ENCODE results near the gene GLYAT. TPM values are rescaled to one million over a fixed set of nuclear protein-coding genes. Genes with fewer than 3 reads are reported as not detected.

The GLYAT gene
- total RNA-seq, 1 donor: not detected

- DNase-seq (ENCODE audit: insufficient read length, low spot score, missing footprints): no peak
- TF ChIP-seq CTCF (IDR thresholded peaks at IDR 0.05; ENCODE audit: extremely low read depth, low read depth, low read length): no peak
- Histone ChIP-seq H3K36me3 (ENCODE audit: insufficient read depth, low read length) (no peaks in the 10 kb centered on the region), H3K4me1 (ENCODE audit: insufficient read depth, low read length) (no peaks in the 10 kb centered on the region), H3K9me3 (ENCODE audit: low read depth, low read length) (no peaks in the 10 kb centered on the region), H4K20me1 (ENCODE audit: insufficient read depth, low read length) (no peaks in the 10 kb centered on the region), H3K27ac (ENCODE audit: low read depth, low read length) (no peak overlapping the region), H3K27me3 (ENCODE audit: insufficient read depth, low read length) (no peaks in the 10 kb centered on the region), H2AFZ (ENCODE audit: low read length) (no peak overlapping the region), H3K4me3 (ENCODE audit: insufficient read depth, low read length) (no peak overlapping the region), H3K4me2 (ENCODE audit: insufficient read depth, low read length) (no peak overlapping the region), H3K79me2 (ENCODE audit: insufficient read depth, low read length) (no peaks in the 10 kb centered on the region)
These were observed 55.1 kb downstream of the GLYAT start for GRCh38 chr11:58676563-58677135.

- Histone ChIP-seq H4K20me1 (ENCODE audit: insufficient read depth, low read length) (no peaks in the 10 kb centered on the region), H3K4me3 (ENCODE audit: insufficient read depth, low read length) (no peak overlapping the region), H3K9me3 (ENCODE audit: low read depth, low read length) (no peaks in the 10 kb centered on the region), H3K4me2 (ENCODE audit: insufficient read depth, low read length) (no peak overlapping the region), H3K4me1 (ENCODE audit: insufficient read depth, low read length) (no peaks in the 10 kb centered on the region), H2AFZ (ENCODE audit: low read length) (no peak overlapping the region), H3K27ac (ENCODE audit: low read depth, low read length) (no peak overlapping the region), H3K27me3 (ENCODE audit: insufficient read depth, low read length) (no peaks in the 10 kb centered on the region), H3K36me3 (ENCODE audit: insufficient read depth, low read length) (no peaks in the 10 kb centered on the region), H3K79me2 (ENCODE audit: insufficient read depth, low read length) (no peaks in the 10 kb centered on the region)
- peak; percentile 99 for TF ChIP-seq CTCF (IDR thresholded peaks at IDR 0.05; ENCODE audit: extremely low read depth, low read depth, low read length)
- peak; percentile 88 for DNase-seq (ENCODE audit: insufficient read length, low spot score, missing footprints)
These were observed 56.2 kb downstream of the GLYAT start for GRCh38 chr11:58675334-58676155.

GRCh38 chr11:58674609-58675008, 57.1 kb downstream of the GLYAT start:
- peak overlapping the region; percentile 30 for H3K4me2 ChIP-seq (ENCODE audit: insufficient read depth, low read length)
- no peak for TF ChIP-seq CTCF (IDR thresholded peaks at IDR 0.05; ENCODE audit: extremely low read depth, low read depth, low read length)
- H3K4me3 ChIP-seq (ENCODE audit: insufficient read depth, low read length): no peak overlapping the region
- H3K36me3 ChIP-seq (ENCODE audit: insufficient read depth, low read length): no peaks in the 10 kb centered on the region
- no peaks in the 10 kb centered on the region for H3K27me3 ChIP-seq (ENCODE audit: insufficient read depth, low read length)
- H3K27ac ChIP-seq (ENCODE audit: low read depth, low read length): no peak overlapping the region
- DNase-seq (ENCODE audit: insufficient read length, low spot score, missing footprints): no peak
- no peaks in the 10 kb centered on the region for H3K9me3 ChIP-seq (ENCODE audit: low read depth, low read length)
- H3K4me1 ChIP-seq (ENCODE audit: insufficient read depth, low read length): no peaks in the 10 kb centered on the region
- H3K79me2 ChIP-seq (ENCODE audit: insufficient read depth, low read length): no peaks in the 10 kb centered on the region
- H2AFZ ChIP-seq (ENCODE audit: low read length): peak overlapping the region; percentile 36
- H4K20me1 ChIP-seq (ENCODE audit: insufficient read depth, low read length): no peaks in the 10 kb centered on the region

- Histone ChIP-seq H3K9me3 (ENCODE audit: low read depth, low read length) (no peaks in the 10 kb centered on the region), H4K20me1 (ENCODE audit: insufficient read depth, low read length) (no peaks in the 10 kb centered on the region), H3K4me2 (ENCODE audit: insufficient read depth, low read length) (no peak overlapping the region), H3K4me3 (ENCODE audit: insufficient read depth, low read length) (no peak overlapping the region), H3K27ac (ENCODE audit: low read depth, low read length) (no peak overlapping the region), H3K4me1 (ENCODE audit: insufficient read depth, low read length) (no peaks in the 10 kb centered on the region), H3K79me2 (ENCODE audit: insufficient read depth, low read length) (no peaks in the 10 kb centered on the region), H3K27me3 (ENCODE audit: insufficient read depth, low read length) (no peaks in the 10 kb centered on the region), H2AFZ (ENCODE audit: low read length) (peak overlapping the region; percentile 35), H3K36me3 (ENCODE audit: insufficient read depth, low read length) (no peaks in the 10 kb centered on the region)
- TF ChIP-seq CTCF (IDR thresholded peaks at IDR 0.05; ENCODE audit: extremely low read depth, low read depth, low read length): no peak
- no peak for DNase-seq (ENCODE audit: insufficient read length, low spot score, missing footprints)
These were observed 59.6 kb downstream of the GLYAT start for GRCh38 chr11:58671983-58672633.
